ENCODE measurements around the gene MFAP3.

The MFAP3 gene

DNA sequence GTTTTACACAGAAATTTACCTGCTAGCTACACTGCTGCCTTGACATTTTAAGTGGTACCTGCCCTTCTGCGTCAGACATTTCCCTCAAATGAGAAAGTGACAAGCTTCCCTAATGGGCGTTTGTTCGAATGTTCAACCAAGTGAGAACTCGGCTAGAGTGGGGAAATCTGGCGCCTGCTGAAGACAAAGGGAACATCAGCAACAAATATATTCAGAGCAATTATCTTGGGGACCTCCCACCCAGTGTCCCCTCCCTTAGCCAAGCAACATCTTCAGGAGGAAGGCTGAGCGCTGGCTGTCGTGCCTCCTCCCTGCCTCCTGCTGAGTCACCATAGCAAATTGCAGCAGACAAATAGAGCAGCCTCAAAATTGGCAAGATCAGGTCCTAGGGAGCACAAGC lies 57.1 kb downstream of the MFAP3 start:
- DNase-seq: no peak

DNA sequence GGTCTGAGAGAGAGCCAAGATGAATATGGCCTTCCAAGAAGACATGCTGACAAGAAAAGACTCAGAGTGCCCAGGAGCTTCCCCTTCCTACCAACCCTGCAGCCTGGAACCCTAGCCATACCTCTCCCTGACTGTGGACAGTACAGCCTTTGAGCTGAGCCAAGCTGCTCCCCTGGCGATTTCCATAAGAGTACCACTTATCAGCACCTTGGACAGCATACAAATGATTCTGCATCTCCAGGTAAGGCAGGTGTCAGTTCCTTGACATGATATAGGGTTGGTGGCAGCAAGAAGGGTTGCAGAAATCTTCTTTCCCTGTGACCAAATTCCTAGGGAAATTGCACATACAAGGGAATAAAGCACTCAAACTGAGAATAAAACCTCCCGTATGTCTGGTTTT lies 58.3 kb downstream of the MFAP3 start:
- no peak for DNase-seq

DNA sequence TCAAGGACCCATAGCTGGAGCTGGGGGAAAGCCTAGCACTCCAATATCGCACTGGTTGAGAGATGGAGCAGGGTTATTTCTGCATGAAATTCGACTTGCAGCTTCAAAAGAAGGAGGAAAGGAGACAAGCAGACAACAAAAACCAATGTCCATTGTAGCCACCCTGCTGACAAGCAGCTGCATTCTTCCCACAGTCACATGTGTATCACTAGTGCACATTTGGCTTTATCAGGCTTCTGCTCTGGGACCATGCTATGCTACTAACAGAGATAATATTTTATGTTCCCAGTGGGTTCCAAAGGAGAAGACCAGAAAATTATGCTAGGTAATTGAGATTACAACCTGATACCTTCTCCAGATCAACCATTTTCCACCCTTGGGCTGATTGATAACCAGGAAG lies 59.7 kb downstream of the MFAP3 start:
- no peak for DNase-seq

DNA sequence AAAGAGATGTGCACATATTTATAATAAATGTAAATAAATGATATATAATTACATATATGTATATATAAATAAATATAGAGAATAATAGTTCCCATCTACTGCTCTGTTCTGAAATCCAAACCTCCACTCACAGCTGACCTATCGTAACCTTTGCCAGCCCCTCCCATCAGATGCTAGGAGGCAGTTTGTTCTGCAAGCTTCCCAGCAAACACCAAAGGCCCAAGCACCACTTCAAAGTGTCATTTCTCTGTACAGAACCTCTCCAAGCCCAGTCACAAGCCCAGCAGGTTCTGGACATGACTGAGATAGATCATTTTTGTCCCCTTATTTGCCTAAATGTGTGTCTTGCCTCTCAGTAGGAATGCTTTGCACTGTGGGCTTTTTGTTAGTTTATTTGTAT lies 62.4 kb downstream of the MFAP3 start:
- no peak for DNase-seq

DNA sequence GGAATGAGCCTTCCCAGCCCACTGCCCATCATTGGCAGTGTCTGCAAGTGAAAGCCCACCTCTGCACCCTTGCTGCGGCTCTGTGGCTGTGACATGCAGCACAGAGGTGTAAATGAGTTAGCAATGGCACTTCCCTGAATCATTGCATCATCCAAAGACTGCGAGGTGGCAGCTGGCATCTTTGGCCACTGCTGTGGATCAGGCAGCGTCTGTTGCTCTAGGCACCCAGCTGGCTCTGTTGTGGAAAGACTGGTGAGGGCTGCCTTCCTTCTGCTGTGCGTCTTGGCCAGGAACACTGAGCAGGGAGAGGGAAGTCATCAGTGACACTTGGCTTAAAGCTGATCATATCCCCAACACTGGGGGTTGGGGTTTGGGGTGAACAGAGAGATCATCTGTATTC lies 64.5 kb downstream of the MFAP3 start:
- no peak for DNase-seq

Data from CD4-positive, alpha-beta T cell treated with Interferon alpha-2 for 1 hour (primary cell).